Colon (tissue), 2 donors: ENCODE data around the gene GGA3.
"Not testable (repeated sequence)": the region's sequence is repeated elsewhere in the genome, so short reads cannot be mapped to it uniquely, and the experiment has no call there.

Source experiments
- FAIRE-seq: peaks from 2 replicates; lab custom pipeline; 2012; peaks lifted over from hg19 to GRCh38; lab: Jason Lieb, UNC
- donor health status: control.
- donor health status: control.

Gene GGA3, protein sequence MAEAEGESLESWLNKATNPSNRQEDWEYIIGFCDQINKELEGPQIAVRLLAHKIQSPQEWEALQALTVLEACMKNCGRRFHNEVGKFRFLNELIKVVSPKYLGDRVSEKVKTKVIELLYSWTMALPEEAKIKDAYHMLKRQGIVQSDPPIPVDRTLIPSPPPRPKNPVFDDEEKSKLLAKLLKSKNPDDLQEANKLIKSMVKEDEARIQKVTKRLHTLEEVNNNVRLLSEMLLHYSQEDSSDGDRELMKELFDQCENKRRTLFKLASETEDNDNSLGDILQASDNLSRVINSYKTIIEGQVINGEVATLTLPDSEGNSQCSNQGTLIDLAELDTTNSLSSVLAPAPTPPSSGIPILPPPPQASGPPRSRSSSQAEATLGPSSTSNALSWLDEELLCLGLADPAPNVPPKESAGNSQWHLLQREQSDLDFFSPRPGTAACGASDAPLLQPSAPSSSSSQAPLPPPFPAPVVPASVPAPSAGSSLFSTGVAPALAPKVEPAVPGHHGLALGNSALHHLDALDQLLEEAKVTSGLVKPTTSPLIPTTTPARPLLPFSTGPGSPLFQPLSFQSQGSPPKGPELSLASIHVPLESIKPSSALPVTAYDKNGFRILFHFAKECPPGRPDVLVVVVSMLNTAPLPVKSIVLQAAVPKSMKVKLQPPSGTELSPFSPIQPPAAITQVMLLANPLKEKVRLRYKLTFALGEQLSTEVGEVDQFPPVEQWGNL

DNA sequence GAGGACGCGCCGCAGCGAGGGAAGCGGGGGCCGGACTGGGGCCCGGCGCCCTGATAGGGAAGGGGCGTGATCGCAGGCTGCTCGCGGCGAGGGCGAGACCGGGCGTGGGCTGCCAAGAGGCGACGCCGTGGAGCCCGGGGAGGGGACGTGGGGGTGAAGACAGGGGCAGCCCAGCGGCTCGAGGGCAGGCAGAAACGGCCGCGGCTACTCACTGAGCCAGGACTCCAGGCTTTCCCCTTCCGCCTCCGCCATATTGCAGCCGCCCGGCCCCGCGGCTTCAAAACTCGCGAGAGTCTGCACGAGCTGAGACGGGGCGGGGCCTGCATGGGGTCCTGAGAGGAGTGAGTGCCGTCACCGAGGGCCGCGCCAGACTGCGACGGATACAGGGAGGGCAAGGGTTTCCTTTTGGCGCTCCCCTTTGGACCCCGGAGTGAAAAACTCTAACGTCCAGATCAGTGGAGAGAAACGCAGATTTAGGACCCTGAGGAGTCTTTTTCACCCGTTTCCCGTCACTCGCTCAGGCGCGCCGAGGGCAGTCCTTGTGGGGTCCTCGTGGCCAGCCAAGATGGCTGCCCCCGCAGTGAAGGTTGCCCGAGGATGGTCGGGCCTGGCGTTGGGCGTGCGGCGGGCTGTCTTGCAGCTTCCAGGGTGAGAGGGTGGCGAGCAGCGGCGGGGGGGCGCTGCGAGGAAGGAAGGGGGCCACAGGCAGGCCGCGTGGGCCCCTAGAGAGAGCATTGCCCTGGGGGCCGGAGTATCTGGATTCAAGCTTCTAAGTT is at the start of gene GGA3, which contains the start of gene MRPS7:
GGA3 (minus strand) TSS at position 271 of the 776 bp plus-strand sequence; CDS start at position 252, 19 bp downstream.
MRPS7 (plus strand) TSS at position 544 of the 776 bp plus-strand sequence; CDS start at position 566, 22 bp downstream.
- FAIRE-seq: no peak

DNA sequence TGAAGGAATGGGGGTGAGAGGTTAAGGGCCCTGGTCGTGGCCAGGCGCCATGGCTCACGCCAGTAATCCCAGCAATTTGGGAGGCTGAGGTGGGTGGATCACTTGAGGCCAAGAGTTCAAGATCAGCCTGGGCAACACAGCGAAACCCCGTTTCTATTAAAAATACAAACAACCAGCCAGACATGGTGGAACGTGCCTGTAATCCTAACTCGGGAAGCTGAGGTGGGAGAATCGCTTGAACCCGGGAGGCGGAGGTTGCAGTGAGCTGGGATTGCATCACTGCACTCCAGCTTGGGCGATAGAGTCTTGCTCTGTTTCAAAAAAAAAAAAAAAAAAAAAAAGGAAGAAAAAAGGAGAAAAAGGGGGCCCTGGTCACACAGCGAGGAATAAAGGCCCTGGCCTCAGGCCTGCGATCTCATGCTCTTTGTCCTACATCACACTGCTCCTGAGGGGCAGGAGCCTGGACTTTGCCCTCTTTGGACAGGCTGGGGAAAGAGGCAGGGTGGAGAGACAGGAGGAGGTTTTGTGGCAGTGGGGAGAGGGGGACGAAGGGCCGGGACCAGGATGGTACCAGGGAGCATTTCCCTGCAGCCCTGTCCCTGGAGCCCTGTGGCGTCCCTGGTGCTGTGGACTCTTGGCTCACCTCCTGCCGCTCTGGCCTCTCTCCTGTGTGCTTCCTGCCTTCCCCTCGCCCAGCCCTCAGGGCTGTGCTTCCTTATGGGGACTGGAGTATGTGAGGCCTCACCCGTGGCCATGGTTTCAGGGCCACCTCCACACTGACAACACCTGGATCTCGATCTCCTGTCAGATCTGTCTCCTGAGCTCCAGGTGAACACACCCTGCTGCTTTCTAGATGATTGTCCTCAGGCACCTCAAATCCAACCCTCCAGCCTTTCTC is 47.6 kb upstream of the GGA3 start:
- no peak for FAIRE-seq

DNA sequence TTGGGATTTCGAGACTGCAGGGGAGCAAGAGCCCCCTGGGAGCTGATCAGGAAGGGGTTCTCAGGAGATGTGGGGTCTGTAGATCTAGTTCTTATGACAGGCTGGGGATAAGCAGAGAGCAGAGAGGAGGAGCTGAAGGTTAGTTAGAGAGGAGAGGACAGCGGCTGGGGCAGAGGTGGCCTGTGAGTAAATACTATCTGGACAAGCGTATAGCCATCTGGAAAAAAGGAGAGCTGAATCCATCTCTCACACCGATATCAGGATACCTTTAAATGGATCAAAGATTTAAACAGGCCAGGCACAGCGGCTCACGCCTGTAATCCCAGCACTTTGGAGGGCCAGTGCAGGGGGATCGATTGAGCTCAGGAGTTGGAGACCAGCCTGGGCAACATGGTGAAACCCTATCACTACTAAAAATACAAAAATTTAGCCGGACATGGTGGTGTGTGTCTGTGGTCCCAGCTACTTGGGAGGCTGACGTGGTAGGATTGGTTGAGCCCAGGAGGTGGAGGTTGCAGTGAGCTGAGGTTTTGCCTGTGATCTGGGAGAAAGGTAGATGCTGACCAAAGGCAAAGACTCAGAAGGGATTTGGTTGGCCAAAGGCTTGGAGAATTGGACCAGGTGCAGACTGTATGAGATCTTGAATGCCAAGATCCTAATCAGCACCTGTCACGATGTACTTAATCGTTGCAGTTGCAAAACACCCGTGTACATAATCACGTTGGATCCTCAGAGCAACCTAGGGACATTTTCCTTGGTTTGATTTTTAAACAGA is 46.7 kb upstream of the GGA3 start:
- no peak for FAIRE-seq

DNA sequence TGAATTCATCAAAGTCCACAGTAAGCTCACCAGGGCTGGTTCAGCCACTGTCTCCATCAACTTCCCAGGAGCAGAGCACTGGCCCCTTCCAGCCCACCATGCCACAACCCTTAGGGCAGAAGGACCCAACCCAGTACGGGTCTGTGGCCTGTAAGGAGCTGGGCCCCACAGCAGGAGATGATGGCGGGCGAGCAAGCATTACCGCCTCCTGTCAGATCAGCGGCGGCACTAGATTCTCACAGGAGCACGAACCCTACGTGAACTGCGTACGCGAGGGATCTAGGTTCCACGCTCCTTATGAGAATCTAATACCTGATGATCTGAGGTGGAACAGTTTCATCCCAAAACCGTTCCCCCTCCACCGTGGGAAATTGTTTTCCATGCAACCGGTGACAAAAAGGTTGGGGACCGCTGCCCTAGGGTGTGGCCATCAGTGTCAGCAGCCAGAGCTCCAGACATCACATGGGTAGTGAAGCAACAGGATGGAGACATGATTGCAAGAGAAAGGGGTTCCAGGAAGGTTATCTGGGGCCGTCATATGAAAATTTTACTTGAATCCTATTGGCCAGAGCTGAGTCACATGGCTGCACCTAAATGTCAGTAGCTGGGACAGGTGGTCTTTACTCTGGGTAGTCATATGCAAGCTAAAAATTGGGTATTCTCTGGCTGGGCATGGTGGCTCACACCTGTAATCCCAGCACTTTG is 40.2 kb upstream of the GGA3 start:
- FAIRE-seq: no peak

DNA sequence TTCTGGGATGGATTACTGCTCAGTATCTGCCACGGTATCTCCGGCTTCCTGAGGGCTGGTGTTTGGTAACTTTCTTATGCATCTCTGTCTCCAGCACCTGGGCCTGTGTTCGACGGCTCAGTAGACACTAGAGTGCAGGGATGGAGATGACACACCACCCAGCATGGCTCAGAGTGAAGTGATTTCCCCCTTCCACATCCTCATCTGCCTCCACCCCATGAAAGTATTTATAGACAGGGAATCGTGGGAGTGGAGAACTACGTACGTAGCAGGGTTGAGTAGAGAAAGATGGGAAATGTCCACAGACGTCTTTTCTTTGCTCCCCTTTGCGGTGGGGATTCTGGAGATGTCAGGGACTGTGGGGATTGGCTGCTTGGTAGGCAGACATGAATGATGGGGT is 39.6 kb upstream of the GGA3 start:
- no peak for FAIRE-seq

DNA sequence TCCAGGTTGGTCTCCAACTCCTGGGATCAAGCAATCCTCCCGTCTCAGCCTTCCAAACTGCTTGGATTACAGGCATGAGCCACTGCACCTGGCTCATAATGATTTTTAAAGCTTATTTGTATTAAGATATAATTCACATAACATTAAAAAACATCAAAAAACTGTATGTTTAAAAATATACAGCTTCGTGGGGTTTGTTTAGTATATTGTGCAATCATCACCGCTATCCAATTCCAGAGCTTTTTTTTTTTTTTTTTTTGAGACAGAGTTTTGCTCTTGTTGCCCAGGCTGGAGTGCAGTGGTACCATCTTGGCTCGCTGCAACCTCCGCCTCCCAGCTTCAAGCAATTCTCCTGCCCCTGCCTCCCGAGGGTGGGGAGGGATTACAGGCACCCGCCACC is 38.9 kb upstream of the GGA3 start:
- FAIRE-seq: no peak

DNA sequence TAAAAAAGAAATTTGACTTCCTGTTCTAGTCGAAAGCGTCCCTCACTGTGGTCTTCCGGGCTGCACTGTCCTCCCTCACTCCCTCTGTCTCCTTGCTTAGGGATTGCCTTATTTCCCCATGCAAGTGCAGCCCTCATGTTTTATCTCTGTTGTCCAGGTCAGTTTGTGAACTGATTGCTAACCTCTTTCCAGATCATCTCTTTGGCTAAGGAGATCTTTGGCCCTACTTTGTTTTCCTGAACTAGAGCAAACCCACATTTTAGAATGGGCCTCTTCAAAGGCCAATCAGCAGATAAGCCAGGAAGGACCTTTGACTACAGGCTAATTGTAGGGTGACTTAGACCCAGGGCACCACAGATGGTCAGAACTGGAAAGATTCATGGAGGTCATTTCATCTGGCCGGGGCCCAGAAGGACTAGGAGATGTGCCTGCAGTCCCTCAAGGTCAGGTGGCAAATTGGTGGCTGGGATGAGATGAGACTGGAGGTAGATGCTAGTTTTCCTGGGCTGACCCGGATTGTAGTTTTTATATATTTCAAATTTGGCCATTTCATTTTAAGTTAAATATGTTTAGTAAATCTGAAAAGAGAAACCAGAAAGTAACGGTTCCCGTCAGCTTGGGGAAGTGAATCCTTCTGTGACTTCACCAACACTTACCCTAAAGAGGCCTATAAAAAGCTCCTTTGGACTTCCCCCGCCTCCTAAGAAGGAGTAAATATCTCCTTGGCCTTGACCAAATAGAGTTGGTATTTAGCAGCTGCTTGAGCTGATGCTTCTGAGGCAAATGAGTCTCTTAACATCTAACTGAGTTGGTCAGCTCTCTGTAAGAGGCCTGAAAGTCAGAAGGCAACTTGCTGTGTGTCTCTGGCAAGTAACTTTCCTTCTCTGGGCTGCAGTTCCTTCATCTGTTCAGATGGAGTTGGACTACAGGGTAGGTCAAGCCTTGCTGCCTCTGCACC is 34.1 kb upstream of the GGA3 start:
- FAIRE-seq: no peak

DNA sequence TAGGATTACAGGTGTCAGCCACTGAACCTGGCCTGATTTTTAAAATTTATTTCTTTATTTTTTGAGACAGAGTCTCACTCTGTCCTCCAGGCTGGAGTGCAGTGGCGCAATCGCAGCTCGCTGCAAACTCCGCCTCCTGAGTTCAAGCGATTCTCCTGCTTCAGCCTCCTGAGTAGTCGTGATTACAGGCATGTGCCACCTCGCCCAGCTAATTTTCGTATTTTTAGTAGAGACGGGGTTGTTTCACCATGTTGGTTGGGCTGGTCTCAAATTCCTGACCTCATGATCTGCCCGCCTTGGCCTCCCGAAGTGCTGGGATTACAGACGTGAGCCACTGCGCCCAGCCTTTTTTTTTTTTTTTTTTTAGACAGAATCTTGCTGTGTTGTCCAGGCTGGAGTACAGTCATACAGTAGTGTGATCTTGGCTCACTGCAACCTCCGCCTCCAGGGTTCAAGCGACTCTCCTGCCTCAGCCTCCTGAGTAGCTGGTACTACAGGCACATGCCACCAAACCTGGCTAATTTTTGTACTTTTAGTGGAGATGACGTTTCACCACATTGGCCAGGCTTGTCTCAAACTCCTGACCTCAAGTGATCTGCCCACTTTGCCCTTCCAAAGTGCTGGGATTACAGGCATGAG is 31.5 kb upstream of the GGA3 start:
- not testable (repeated sequence) for FAIRE-seq

DNA sequence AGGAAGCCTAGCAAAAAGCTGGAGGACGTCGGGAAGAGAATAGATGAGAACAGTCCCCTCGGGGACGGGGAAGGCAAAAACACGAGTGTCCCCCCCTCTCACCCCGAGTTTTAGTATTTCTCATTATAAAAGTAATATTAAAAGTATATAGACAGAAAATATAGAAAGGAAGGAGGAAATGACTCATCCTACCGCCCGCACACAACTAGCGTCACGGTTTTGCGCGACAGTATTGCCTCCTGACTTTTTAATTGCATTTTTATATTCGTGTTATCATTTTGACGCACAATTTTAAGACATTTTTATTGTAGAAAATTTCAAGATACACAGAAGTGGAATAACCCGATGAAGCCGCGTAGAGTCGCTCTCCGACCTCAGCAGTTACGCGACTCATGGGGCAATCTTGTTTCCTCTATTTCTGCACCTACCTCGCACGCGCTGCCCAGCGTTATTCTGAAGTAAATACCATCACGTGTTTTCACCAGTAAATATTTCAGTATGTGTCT is 28.5 kb upstream of the GGA3 start:
- FAIRE-seq: no peak

DNA sequence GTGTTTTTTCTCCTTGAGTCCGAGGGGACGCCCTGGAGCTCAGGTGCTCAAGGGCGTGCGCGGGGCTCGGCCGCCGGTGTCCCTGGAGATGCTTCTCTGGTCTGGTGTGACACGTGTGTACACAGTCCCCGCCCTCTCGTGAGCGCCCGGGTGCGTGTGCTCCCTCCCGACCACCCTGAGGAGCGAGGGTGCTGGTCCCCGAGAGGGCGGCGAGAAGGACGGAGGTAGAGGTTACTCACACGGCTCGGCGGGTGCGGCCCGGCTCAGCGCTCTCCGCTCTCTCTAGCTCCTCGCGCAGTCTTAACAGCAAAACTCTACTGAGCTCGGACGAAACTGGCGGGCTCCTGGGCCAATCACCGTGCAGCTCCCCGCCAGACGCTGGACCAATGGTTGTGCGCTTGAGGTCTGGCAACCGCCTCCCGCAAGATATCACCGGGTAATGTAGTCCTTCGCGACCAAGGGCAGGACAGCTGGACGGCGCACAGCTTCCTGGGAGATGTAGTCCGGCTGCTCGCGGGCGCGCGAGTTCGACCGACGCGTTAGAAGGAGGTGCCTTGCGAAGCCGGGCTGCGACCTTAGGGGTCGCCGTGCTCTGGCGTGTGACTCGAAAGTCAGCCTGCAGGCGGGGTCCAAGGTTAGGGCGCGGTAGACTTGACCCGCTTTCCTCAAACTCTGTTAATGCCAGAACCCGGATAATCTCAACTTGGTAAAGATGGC is 27.9 kb upstream of the GGA3 start, which contains the start of gene SLC25A19:
SLC25A19 (minus strand) TSS at position 319 of the 717 bp plus-strand sequence. CDS start 2,669 bp downstream, outside the sequence.
- no peak for FAIRE-seq

DNA sequence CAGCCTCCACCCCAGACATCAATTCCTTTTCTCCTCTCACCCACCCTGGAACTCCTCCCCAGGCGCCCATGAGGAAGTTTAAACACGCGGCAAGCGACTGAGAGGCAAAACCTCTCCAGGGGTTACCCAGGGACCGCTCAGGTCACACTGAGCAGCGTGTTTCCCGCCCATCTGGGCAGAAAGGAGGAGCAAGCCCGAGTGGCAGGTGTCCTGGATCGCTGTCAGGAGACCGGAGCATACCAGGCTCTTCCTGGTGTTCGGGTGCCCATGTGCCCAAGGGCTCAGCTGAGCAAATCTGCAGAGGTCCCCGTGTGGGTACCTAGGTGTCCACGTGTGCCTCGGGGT is 27.3 kb upstream of the GGA3 start:
- FAIRE-seq: no peak

DNA sequence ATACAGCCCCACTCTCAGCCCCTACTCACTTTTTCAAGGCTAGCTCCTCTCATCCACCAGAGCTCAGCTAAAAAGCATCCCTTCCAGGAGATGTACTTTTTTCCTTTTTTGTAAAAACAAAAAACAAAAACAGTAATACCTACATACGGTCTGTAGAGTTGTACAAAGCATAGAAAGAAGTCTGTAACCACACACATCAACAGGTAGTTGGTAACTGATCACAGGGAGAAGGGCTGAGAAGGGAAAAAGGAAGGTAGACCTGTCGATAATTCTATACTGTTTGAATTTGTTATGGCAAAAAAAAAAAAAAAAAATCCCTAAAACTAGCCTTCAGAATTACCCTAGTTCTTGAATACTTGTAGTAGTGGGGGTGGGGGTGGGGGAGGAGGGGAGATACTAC is 27.0 kb upstream of the GGA3 start:
- FAIRE-seq: no peak

DNA sequence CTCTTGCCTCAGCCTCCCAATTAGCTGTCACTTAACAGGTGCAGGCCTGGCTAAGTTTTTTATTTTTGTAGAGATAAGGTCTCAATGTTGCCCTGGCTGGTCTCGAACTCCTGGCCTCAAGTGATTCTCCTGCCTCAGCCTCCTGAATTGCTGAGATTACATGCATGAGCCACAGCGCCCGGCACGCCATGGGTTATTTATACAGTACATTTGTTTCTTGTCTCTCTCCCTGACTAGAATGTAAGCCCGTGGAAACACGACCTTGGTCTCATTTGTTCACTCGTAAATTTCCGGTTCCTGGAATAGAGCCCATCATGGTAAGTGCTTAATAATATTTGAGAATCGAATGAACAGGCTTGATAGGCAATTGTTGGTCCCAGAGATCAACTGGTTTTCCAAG is 25.8 kb upstream of the GGA3 start:
- FAIRE-seq: no peak

DNA sequence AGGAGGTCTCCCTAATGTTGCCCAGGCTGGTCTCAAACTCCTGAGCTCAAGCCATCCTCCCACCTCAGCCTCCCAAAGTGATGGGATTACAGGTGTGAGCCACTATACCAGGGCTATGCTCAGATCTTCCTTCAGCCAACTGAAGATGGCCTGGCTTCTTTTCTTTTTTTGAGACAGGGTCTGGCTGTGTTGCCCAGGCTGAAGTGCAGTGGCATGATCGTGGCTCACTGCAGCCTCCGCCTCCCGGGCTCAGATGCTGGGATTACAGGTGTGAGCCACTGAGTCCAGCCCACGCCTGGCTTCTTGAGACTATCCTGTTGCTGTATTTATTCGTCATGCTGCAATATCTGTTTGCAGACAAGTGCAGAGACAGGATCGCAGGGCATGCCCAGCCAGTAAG is 23.7 kb upstream of the GGA3 start:
- no peak for FAIRE-seq

DNA sequence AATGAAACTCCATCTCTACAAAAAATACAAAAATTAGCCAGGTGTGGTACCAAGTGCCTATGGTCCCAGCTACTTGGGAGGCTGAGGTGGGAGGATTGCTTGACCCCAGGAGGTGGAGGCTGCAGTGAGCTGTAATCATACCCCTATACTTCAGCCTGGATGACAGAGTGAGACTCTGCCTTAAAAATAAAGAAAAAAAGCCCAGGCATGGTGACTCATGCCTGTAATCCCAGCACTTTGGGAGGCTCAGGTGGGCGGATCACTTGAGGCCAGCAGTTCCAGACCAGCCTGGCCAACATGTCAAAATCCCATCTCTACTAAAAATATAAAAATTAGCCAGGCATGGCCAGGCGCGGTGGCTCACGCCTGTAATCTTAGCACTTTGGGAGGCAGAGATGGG is 18.8 kb upstream of the GGA3 start:
- not testable (repeated sequence) for FAIRE-seq

DNA sequence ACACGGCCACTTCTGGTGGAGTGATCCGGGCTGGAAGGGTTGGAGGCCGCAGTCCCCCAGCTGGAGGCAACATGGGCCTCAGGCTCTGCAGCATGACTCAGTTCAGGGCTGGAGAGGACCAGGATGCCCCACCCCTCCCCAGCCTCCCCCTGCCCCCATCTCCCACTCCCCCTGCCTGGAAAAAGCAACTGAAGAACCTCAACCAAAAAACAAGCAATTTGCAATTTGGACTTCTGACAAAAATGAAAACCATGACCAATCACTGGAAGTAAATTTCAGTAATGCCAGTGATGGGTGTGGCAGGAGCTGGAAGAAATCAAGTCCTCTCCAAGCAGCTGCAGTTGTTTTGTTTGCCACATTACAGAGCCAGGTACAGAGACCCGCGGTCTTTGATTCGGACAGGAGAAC is 16.3 kb upstream of the GGA3 start:
- no peak for FAIRE-seq

DNA sequence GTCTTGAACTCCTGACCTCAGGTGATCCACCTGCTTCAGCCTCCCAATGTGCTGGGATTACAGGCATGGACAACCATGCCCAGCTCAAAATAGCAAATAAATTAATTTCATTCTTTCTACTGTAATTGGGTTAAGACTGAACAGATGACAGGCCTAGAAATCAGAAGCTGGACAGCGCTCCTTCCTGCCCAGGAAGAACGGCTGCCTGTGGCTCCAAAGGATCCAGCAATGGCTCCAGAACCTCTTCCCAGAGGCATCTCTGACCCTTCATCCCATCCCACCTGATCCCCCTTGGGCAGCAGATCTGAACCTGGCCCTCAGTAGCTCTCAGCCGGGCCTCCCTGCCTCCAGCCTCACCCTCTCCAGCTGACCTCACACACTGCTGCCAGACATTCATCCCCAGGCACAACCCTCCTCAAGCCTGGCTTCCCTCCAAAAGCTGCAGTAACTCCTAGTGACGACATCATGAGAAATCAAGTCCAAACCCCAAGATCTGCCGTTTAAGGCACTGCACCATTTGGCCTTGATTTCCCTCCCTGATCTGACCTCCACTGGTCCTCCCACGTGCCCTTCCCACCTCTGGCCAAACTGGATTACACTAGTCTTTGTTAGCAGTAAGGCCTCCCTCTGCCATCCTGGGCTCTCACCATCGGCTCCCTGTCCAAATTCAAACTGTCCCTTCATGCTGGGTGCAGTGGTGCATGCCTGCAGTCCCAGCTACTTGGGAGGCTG is 12.7 kb upstream of the GGA3 start:
- FAIRE-seq: no peak
